HepG2 (cell line): Measurements from ENCODE around the gene NOTCH4. TPM values are rescaled to one million over a fixed set of nuclear protein-coding genes. Genes with fewer than 3 reads are reported as not detected.

Source experiments
- CEBPG ChIP-seq: IDR thresholded peaks from 2 replicates; pipeline ENCODE4 v1.6.1; 2016
- CHCHD3 ChIP-seq: sonication (generic); formaldehyde crosslinking; IDR thresholded peaks from 2 replicates; pipeline ENCODE4 v1.8.0; 2022; ENCODE audit warnings: mild to moderate bottlenecking, missing genetic modification reagents, moderate library complexity
- FOXA3 ChIP-seq: IDR thresholded peaks from 2 replicates; pipeline ENCODE4 v1.6.1; 2016; ENCODE audit warnings: missing genetic modification reagents, missing compliant biosample characterization
- GATA4 ChIP-seq: sonication (generic); IDR thresholded peaks from 2 replicates; pipeline ENCODE4 v1.6.1; 2016; ENCODE audit warnings: antibody characterized with exemption, low read depth, borderline replicate concordance
- HNF4A ChIP-seq: sonication (generic); formaldehyde crosslinking; IDR thresholded peaks from 2 replicates; pipeline ENCODE4 v1.4.0; 2020; ENCODE audit warnings: missing genetic modification reagents
- JUNB ChIP-seq: sonication (generic); formaldehyde crosslinking; IDR thresholded peaks from 2 replicates; pipeline ENCODE4 v1.8.0; 2022; ENCODE audit warnings: missing genetic modification reagents, mild to moderate bottlenecking, borderline replicate concordance
- MED13 ChIP-seq: sonication (generic); formaldehyde crosslinking; IDR thresholded peaks from 2 replicates; pipeline ENCODE4 v1.5.0; 2020; ENCODE audit warnings: missing genetic modification reagents
- MIXL1 ChIP-seq: IDR thresholded peaks from 2 replicates; pipeline ENCODE4 v1.6.1; 2016
- NR2C2 ChIP-seq: sonication (generic); formaldehyde crosslinking; IDR thresholded peaks from 2 replicates; pipeline ENCODE4 v1.4.0; 2020; ENCODE audit warnings: missing genetic modification reagents, mild to moderate bottlenecking, moderate library complexity, borderline replicate concordance
- NR2F1 ChIP-seq, 2 experiments: fragments of 450-650 bp in 1 of 2; formaldehyde crosslinking in 1 of 2; IDR thresholded peaks; 2 replicates each; pipeline versions ENCODE4 v1.5.0 to v1.6.1; 2016 to 2020; ENCODE audit warnings: mild to moderate bottlenecking in 1 of 2, missing compliant biosample characterization in 1 of 2, missing genetic modification reagents in 1 of 2, moderate library complexity in 1 of 2
- PAX8 ChIP-seq: sonication (generic); formaldehyde crosslinking; IDR thresholded peaks from 2 replicates; pipeline ENCODE4 v1.8.0; 2022; ENCODE audit warnings: mild to moderate bottlenecking, missing genetic modification reagents, borderline replicate concordance
- RCOR2 ChIP-seq: IDR thresholded peaks from 2 replicates; pipeline ENCODE4 v1.6.1; 2016; ENCODE audit warnings: missing biosample characterization, missing genetic modification reagents
- REPIN1 ChIP-seq: sonication (generic); formaldehyde crosslinking; IDR thresholded peaks from 2 replicates; pipeline ENCODE4 v1.8.0; 2022; ENCODE audit warnings: missing genetic modification reagents, low read depth, mild to moderate bottlenecking, borderline replicate concordance
- RFX3 ChIP-seq: IDR thresholded peaks from 2 replicates; pipeline ENCODE4 v1.6.1; 2016; ENCODE audit warnings: missing biosample characterization, missing genetic modification reagents
- SALL2 ChIP-seq: sonication (generic); formaldehyde crosslinking; IDR thresholded peaks from 2 replicates; pipeline ENCODE4 v1.8.1; 2023; ENCODE audit warnings: mild to moderate bottlenecking, missing genetic modification reagents, inconsistent platforms
- SP5 ChIP-seq: IDR thresholded peaks from 2 replicates; pipeline ENCODE4 v1.6.1; 2016; ENCODE audit warnings: low read depth, borderline replicate concordance
- TBL1XR1 ChIP-seq: fragments of 150-350 bp; IDR thresholded peaks from 2 replicates; pipeline ENCODE4 v1.6.1; 2014; ENCODE audit warnings: borderline replicate concordance, low read length; ENCODE audit not compliant: partially characterized antibody
- ZBTB42 ChIP-seq: sonication (generic); formaldehyde crosslinking; IDR thresholded peaks from 2 replicates; pipeline ENCODE4 v1.5.0; 2020; ENCODE audit warnings: mild to moderate bottlenecking, missing genetic modification reagents
- ZNF549 ChIP-seq: sonication (generic); formaldehyde crosslinking; IDR thresholded peaks from 2 replicates; pipeline ENCODE4 v1.5.0; 2020; ENCODE audit warnings: missing genetic modification reagents
- ZNF589 ChIP-seq: sonication (generic); formaldehyde crosslinking; conservative IDR thresholded peaks from 2 replicates; pipeline ENCODE4 v1.8.0; 2022; ENCODE audit warnings: mild to moderate bottlenecking, moderate library complexity, missing genetic modification reagents
- ZNF75D ChIP-seq: sonication (generic); formaldehyde crosslinking; IDR thresholded peaks from 2 replicates; pipeline ENCODE4 v1.8.1; 2023; ENCODE audit warnings: missing genetic modification reagents, mild to moderate bottlenecking, borderline replicate concordance
- ZNF850 ChIP-seq: sonication (generic); formaldehyde crosslinking; conservative IDR thresholded peaks from 2 replicates; pipeline ENCODE4 v1.9.0; 2021; ENCODE audit warnings: mild to moderate bottlenecking, missing genetic modification reagents
- polyA plus RNA-seq, 8 experiments: library from polyadenylated mRNA; depleted of rRNA in 3 of 8; stranded (reverse) in 7 of 8; unstranded in 1 of 8; fragments of >200 nt; fragmentation: Illumina TruSeq in 4 of 8; extraction: Trizol in 4 of 8; gene quantifications; 2 replicates each; pipeline versions ENCODE4 v1.2.1 to v1.2.3, GENCODE V29; 2011 to 2016; ENCODE audit warnings: low read depth in 4 of 8, missing spikeins in 1 of 8, mixed read lengths in 1 of 8; ENCODE audit not compliant: insufficient read depth in 1 of 8
- total RNA-seq, 5 experiments: library from RNA; depleted of rRNA; stranded (reverse); fragments of >200 nt; fragmentation: Illumina TruSeq; extraction: Trizol; gene quantifications; 2 replicates each; pipeline ENCODE4 v1.2.3, GENCODE V29; 2016; ENCODE audit warnings: low read depth in 1 of 5
- TF ChIP-seq, protein P1 (sequence below): sonication (generic); formaldehyde crosslinking; IDR thresholded peaks from 2 replicates; pipeline ENCODE4 v1.8.1; 2023; ENCODE audit warnings: mild to moderate bottlenecking, inconsistent platforms, moderate library complexity, missing genetic modification reagents, borderline replicate concordance
- TF ChIP-seq, protein P2 (sequence below): sonication (generic); formaldehyde crosslinking; IDR thresholded peaks from 2 replicates; pipeline ENCODE4 v1.5.0; 2020; ENCODE audit warnings: missing genetic modification reagents
- TF ChIP-seq, protein P3 (sequence below): sonication (generic); formaldehyde crosslinking; IDR thresholded peaks from 2 replicates; pipeline ENCODE4 v1.5.0; 2020; ENCODE audit warnings: missing genetic modification reagents, mild to moderate bottlenecking, borderline replicate concordance
- TF ChIP-seq, protein P4 (sequence below): sonication (generic); formaldehyde crosslinking; IDR thresholded peaks from 2 replicates; pipeline ENCODE4 v1.5.1; 2020; ENCODE audit warnings: missing genetic modification reagents, mild to moderate bottlenecking, borderline replicate concordance
- TF ChIP-seq, protein P5 (sequence below): sonication (generic); formaldehyde crosslinking; IDR thresholded peaks from 2 replicates; pipeline ENCODE4 v1.5.0; 2020; ENCODE audit warnings: missing genetic modification reagents

The NOTCH4 gene
- total and polyA plus RNA-seq, 2 of the 13 experiments (the other 11 are each of a cell fraction or from before 2014, with no cell fraction given), result 0.51 to 0.83 TPM

DNA sequence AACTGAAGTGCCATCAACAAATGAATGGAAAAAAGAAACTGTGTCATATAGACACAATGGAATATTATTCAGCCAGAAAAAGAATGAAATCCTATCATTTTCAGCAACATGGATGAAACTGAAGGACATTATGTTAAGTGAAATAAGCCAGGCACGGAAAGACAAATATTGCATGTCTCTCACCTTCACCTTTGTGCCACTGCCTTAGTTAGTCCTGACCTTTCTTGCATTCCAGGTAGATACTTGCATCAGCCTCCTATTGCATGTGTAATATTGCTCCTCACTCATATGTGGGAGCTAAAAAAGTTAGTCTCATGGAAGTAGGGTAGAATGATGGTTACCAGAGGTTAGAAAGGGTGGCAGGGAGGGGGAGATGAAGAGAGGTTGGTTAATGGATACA lies 14.9 kb downstream of the NOTCH4 start (continued):
- no peak for TF ChIP-seq GATA4
- TF ChIP-seq, protein P1, sequence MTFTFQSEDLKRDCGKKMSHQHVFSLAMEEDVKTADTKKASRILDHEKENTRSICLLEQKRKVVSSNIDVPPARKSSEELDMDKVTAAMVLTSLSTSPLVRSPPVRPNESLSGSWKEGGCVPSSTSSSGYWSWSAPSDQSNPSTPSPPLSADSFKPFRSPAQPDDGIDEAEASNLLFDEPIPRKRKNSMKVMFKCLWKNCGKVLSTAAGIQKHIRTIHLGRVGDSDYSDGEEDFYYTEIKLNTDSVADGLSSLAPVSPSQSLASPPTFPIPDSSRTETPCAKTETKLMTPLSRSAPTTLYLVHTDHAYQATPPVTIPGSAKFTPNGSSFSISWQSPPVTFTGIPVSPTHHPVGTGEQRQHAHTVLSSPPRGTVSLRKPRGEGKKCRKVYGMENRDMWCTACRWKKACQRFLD (CRISPR knock-in tag), result no peak
- TF ChIP-seq ZNF75D (CRISPR knock-in tag), result no peak
- TF ChIP-seq CEBPG (CRISPR knock-in tag), result peak; percentile 70
- TF ChIP-seq, protein P2, sequence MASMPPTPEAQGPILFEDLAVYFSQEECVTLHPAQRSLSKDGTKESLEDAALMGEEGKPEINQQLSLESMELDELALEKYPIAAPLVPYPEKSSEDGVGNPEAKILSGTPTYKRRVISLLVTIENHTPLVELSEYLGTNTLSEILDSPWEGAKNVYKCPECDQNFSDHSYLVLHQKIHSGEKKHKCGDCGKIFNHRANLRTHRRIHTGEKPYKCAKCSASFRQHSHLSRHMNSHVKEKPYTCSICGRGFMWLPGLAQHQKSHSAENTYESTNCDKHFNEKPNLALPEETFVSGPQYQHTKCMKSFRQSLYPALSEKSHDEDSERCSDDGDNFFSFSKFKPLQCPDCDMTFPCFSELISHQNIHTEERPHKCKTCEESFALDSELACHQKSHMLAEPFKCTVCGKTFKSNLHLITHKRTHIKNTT (CRISPR knock-in tag), result no peak
- TF ChIP-seq SALL2, result no peak
- TF ChIP-seq CHCHD3, result no peak
- no peak for TF ChIP-seq JUNB
- no peak for TF ChIP-seq ZNF589 (CRISPR knock-in tag)
- TF ChIP-seq HNF4A, result peak; percentile 46
- TF ChIP-seq, protein P3, sequence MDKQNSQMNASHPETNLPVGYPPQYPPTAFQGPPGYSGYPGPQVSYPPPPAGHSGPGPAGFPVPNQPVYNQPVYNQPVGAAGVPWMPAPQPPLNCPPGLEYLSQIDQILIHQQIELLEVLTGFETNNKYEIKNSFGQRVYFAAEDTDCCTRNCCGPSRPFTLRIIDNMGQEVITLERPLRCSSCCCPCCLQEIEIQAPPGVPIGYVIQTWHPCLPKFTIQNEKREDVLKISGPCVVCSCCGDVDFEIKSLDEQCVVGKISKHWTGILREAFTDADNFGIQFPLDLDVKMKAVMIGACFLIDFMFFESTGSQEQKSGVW (CRISPR knock-in tag), result no peak
- no peak for TF ChIP-seq ZNF850 (CRISPR knock-in tag)
- no peak for TF ChIP-seq RCOR2
- TF ChIP-seq, protein P4, sequence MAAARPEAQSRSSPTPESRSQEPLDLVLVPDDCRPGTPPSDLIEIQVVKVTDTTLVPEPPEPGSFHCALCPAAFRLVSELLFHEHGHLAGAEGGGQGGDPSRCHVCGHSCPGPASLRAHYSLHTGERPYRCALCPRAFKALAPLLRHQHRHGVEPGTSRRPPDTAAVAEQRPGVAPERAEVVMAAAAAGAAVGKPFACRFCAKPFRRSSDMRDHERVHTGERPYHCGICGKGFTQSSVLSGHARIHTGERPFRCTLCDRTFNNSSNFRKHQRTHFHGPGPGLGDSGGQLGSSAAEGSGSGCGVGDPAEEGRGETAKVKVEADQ (CRISPR knock-in tag), result no peak
- peak; percentile 47 to 57; a peak in 3 of 4 replicates for TF ChIP-seq NR2F1 (CRISPR knock-in tag; IDR thresholded peaks at IDR 0.05)
- no peak for TF ChIP-seq RFX3 (CRISPR knock-in tag)
- TF ChIP-seq ZBTB42, result no peak
- no peak for TF ChIP-seq SP5 (CRISPR knock-in tag)
- no peak for TF ChIP-seq PAX8
- TF ChIP-seq REPIN1 (CRISPR knock-in tag), result no peak
- TF ChIP-seq ZNF549 (CRISPR knock-in tag), result no peak
- TF ChIP-seq, protein P5, sequence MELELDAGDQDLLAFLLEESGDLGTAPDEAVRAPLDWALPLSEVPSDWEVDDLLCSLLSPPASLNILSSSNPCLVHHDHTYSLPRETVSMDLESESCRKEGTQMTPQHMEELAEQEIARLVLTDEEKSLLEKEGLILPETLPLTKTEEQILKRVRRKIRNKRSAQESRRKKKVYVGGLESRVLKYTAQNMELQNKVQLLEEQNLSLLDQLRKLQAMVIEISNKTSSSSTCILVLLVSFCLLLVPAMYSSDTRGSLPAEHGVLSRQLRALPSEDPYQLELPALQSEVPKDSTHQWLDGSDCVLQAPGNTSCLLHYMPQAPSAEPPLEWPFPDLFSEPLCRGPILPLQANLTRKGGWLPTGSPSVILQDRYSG (CRISPR knock-in tag), result no peak
- TF ChIP-seq TBL1XR1, result peak; percentile 39
- no peak for TF ChIP-seq MIXL1
- TF ChIP-seq MED13 (CRISPR knock-in tag), result no peak
- TF ChIP-seq FOXA3, result peak; percentile 55; the same call in 1 of the 2 replicates
- peak; percentile 68; the same call in 1 of the 2 replicates for TF ChIP-seq NR2C2 (CRISPR knock-in tag)
